IMR-90 (cell line): ENCODE data around the gene FBXL19. TPM values are rescaled to one million over a fixed set of nuclear protein-coding genes. Genes with fewer than 3 reads are reported as not detected.

Experiments used
- ATAC-seq: fragments of 200-7000 bp; cut with Tn5 transposase; 2 replicates; pipeline ENCODE4 v1.9.1; 2020; ENCODE audit warnings: low read depth, mild to moderate bottlenecking, moderate library complexity
- BruUV-seq: library from RNA; stranded (reverse); fragments of 400-500 nt; replicated peaks from 2 replicates; lab custom pipeline; 2021; lab: Mats Ljungman, UMichigan
- CTCF ChIA-PET: fragments of 300-600 bp; formaldehyde crosslinking; extraction: SDS; loops from one replicate; lab custom pipeline; 2021; ENCODE audit warnings: antibody characterized with exemption; lab: Yijun Ruan, JAX
- POLR2A ChIA-PET: fragments of 300-600 bp; sonication (Branson Sonifier 250); formaldehyde crosslinking; loops from one replicate; lab custom pipeline; 2022; ENCODE audit warnings: antibody characterized with exemption; ENCODE audit not compliant: unreplicated experiment; lab: Charles Lee
- DNase-seq: peaks from one replicate; pipeline ENCODE4 v3.0.0; 2013
- H2AFZ ChIP-seq: replicated peaks from 2 replicates; pipeline ENCODE3; 2013; ENCODE audit warnings: low read length, mild to moderate bottlenecking; ENCODE audit not compliant: poor library complexity
- H2AK5ac ChIP-seq: 2 replicates; pipeline ENCODE4 v1.6.1; 2013; ENCODE audit warnings: low read depth, low read length, inconsistent platforms
- H2AK9ac ChIP-seq: replicated peaks from 2 replicates; pipeline ENCODE3; 2013; ENCODE audit warnings: mild to moderate bottlenecking, low read depth, low read length, moderate library complexity; ENCODE audit not compliant: poor library complexity
- H2BK120ac ChIP-seq: 2 replicates; pipeline ENCODE4 v1.6.1; 2013; ENCODE audit warnings: low read depth, low read length, inconsistent platforms
- H2BK15ac ChIP-seq: 3 replicates; pipeline ENCODE4 v1.6.1; 2013; ENCODE audit warnings: low read depth, low read length, inconsistent platforms
- H2BK20ac ChIP-seq: 2 replicates; pipeline ENCODE4 v1.6.1; 2013; ENCODE audit warnings: low read depth, mild to moderate bottlenecking, inconsistent platforms, low read length, moderate library complexity
- H2BK5ac ChIP-seq: 2 replicates; pipeline ENCODE4 v1.6.1; 2013; ENCODE audit warnings: mild to moderate bottlenecking, low read depth, low read length, inconsistent platforms; ENCODE audit not compliant: poor library complexity, severe bottlenecking
- H3K14ac ChIP-seq: replicated peaks from 2 replicates; pipeline ENCODE4 v1.6.1; 2013; ENCODE audit warnings: low read depth, low read length, inconsistent platforms
- H3K18ac ChIP-seq: 2 replicates; pipeline ENCODE4 v1.6.1; 2013; ENCODE audit warnings: low read depth, low read length, control low read depth
- H3K23ac ChIP-seq: 2 replicates; pipeline ENCODE4 v1.6.1; 2013; ENCODE audit warnings: low read depth, low read length, inconsistent platforms
- H3K27ac ChIP-seq: 2 replicates; pipeline ENCODE4 v1.5.1; 2013; ENCODE audit warnings: mild to moderate bottlenecking, control low read depth, low read length; ENCODE audit not compliant: insufficient read depth
- H3K27me3 ChIP-seq: 2 replicates; pipeline ENCODE4 v1.6.1; 2013; ENCODE audit warnings: low read length; ENCODE audit not compliant: control insufficient read depth, insufficient read depth
- H3K36me3 ChIP-seq: 2 replicates; pipeline ENCODE4 v1.6.1; 2013; ENCODE audit warnings: low read length, mixed read lengths; ENCODE audit not compliant: control insufficient read depth, insufficient read depth
- H3K4ac ChIP-seq: 2 replicates; pipeline ENCODE4 v1.6.1; 2013; ENCODE audit warnings: low read depth, low read length, inconsistent platforms
- H3K4me1 ChIP-seq: 2 replicates; pipeline ENCODE4 v1.6.1; 2013; ENCODE audit warnings: low read length, mixed read lengths; ENCODE audit not compliant: control insufficient read depth, insufficient read depth
- H3K4me2 ChIP-seq: 2 replicates; pipeline ENCODE4 v1.6.1; 2013; ENCODE audit warnings: low read depth, mild to moderate bottlenecking, control low read depth, low read length, moderate library complexity
- H3K4me3 ChIP-seq: 2 replicates; pipeline ENCODE4 v1.5.1; 2013; ENCODE audit warnings: low read depth, mild to moderate bottlenecking, control low read depth, low read length, moderate library complexity; ENCODE audit not compliant: insufficient read depth
- H3K56ac ChIP-seq: 2 replicates; pipeline ENCODE4 v1.6.1; 2013; ENCODE audit warnings: low read length, inconsistent platforms; ENCODE audit not compliant: insufficient read depth; ENCODE audit errors: extremely low read depth
- H3K79me1 ChIP-seq, 2 experiments: 2 replicates each; pipeline ENCODE4 v1.6.1; 2013; ENCODE audit warnings: low read length in 2 of 2, inconsistent platforms in 1 of 2, low read depth in 1 of 2
- H3K9ac ChIP-seq: 2 replicates; pipeline ENCODE4 v1.6.1; 2013; ENCODE audit warnings: low read depth, low read length, control low read depth
- H3K9me1 ChIP-seq: 2 replicates; pipeline ENCODE4 v1.6.1; 2013; ENCODE audit warnings: low read length, inconsistent platforms; ENCODE audit not compliant: insufficient read depth
- H3K9me3 ChIP-seq: 2 replicates; pipeline ENCODE4 v1.6.1; 2013; ENCODE audit warnings: low read length; ENCODE audit not compliant: control insufficient read depth, insufficient read depth
- H4K20me1 ChIP-seq: 2 replicates; pipeline ENCODE4 v1.6.1; 2013; ENCODE audit warnings: low read length, inconsistent platforms; ENCODE audit not compliant: insufficient read depth
- H4K5ac ChIP-seq: 2 replicates; pipeline ENCODE4 v1.6.1; 2013; ENCODE audit warnings: mild to moderate bottlenecking, low read depth, low read length, control low read depth
- H4K8ac ChIP-seq, 2 experiments: 2 replicates each; pipeline ENCODE4 v1.6.1; 2013; ENCODE audit warnings: low read depth in 2 of 2, low read length in 2 of 2, control low read depth in 1 of 2, inconsistent platforms in 1 of 2
- H4K91ac ChIP-seq: 2 replicates; pipeline ENCODE4 v1.6.1; 2013; ENCODE audit warnings: low read depth, low read length, inconsistent platforms; ENCODE audit not compliant: insufficient read depth
- BHLHE40 ChIP-seq: fragments of 150-350 bp; IDR thresholded peaks from 2 replicates; pipeline ENCODE4 v1.6.1; 2016; ENCODE audit warnings: mild to moderate bottlenecking, low read depth, low read length
- CEBPB ChIP-seq: IDR thresholded peaks from 2 replicates; pipeline ENCODE4 v1.6.1; 2012; ENCODE audit warnings: low read depth, low read length, improper control_type of control experiment
- CHD1 ChIP-seq: IDR thresholded peaks from 2 replicates; pipeline ENCODE4 v1.6.1; 2012; ENCODE audit warnings: low read depth, low read length, improper control_type of control experiment
- CTCF ChIP-seq: conservative IDR thresholded peaks from 2 replicates; pipeline ENCODE4 v1.5.1; 2012; ENCODE audit warnings: mild to moderate bottlenecking, low read depth, low read length, improper control_type of control experiment
- ELK1 ChIP-seq: fragments of 150-350 bp; IDR thresholded peaks from 2 replicates; pipeline ENCODE4 v1.6.1; 2016; ENCODE audit warnings: low read depth, mild to moderate bottlenecking, low read length, moderate library complexity, borderline replicate concordance
- FOS ChIP-seq: fragments of 150-350 bp; IDR thresholded peaks from 2 replicates; pipeline ENCODE4 v1.6.1; 2016; ENCODE audit warnings: low read depth, low read length
- MAFK ChIP-seq: IDR thresholded peaks from 2 replicates; pipeline ENCODE4 v1.6.1; 2012; ENCODE audit warnings: low read depth, low read length, improper control_type of control experiment
- MXI1 ChIP-seq: IDR thresholded peaks from 2 replicates; pipeline ENCODE4 v1.6.1; 2012; ENCODE audit warnings: low read depth, mild to moderate bottlenecking, low read length, moderate library complexity, borderline replicate concordance
- NFE2L2 ChIP-seq: fragments of 150-350 bp; IDR thresholded peaks from 2 replicates; pipeline ENCODE4 v1.6.1; 2016; ENCODE audit warnings: low read depth, mild to moderate bottlenecking, low read length
- POLR2A ChIP-seq: IDR thresholded peaks from 2 replicates; pipeline ENCODE4 v1.6.1; 2012; ENCODE audit warnings: mild to moderate bottlenecking, low read depth, low read length
- RAD21 ChIP-seq: IDR thresholded peaks from 2 replicates; pipeline ENCODE4 v1.6.1; 2012; ENCODE audit warnings: low read length, improper control_type of control experiment
- RCOR1 ChIP-seq: IDR thresholded peaks from 2 replicates; pipeline ENCODE4 v1.6.1; 2012; ENCODE audit warnings: mild to moderate bottlenecking, low read length, improper control_type of control experiment; ENCODE audit not compliant: insufficient replicate concordance
- USF2 ChIP-seq: fragments of 150-350 bp; IDR thresholded peaks from 2 replicates; pipeline ENCODE4 v1.6.1; 2017; ENCODE audit warnings: mild to moderate bottlenecking, antibody characterized with exemption, low read length, low read depth
- WGBS, 2 experiments: methylation state at CpG; one replicate each; pipeline versions ENCODE4 v1.1.5 to v1.1.7; 2013; ENCODE audit warnings: missing lambda C conversion rate in 2 of 2; ENCODE audit not compliant: insufficient read length in 1 of 2; ENCODE audit errors: extremely low coverage in 2 of 2; 5-methylcytosine and 5-hydroxymethylcytosine counted together
- dilution Hi-C: fragments of 300-500 bp; cut with HindIII; formaldehyde crosslinking; loops from one replicate; pipeline ENCODE4 v1.14.3; 2018; ENCODE audit warnings: low sequenced_read_pairs; ENCODE audit not compliant: unreplicated experiment
- in situ Hi-C: fragments of 300-500 bp; cut with MboI; formaldehyde crosslinking; loops from 3 replicates; pipeline ENCODE4 v1.14.3; 2019; ENCODE audit warnings: low sequenced_read_pairs, inconsistent platforms, mixed read lengths
- intact Hi-C: fragments of 100-400 bp; cut with micrococcal nuclease; formaldehyde crosslinking; loops from 2 replicates; pipeline ENCODE4 v1.10.0; 2022
- polyA plus RNA-seq, 3 experiments: library from polyadenylated mRNA; depleted of rRNA; stranded (reverse); fragments of >200 nt; gene quantifications; 2 replicates each; pipeline ENCODE4 v1.2.3, GENCODE V29; 2012; ENCODE audit warnings: low replicate concordance in 1 of 3
- total RNA-seq: library from RNA; depleted of rRNA; stranded (reverse); fragments of >200 nt; gene quantifications from 2 replicates; pipeline ENCODE4 v1.2.3, GENCODE V29; 2012

The FBXL19 gene
- total and polyA plus RNA-seq, 2 of the 4 experiments (the other 2 are of a cell fraction) = 5.0 to 13.8 TPM

- no peak for ATAC-seq
- WGBS, 2 experiments = 100% methylated on average over 2 of the region's 4 CpGs; no CpG with 5 or more reads in 1 of the 2 experiments
- H3K56ac ChIP-seq = no peak overlapping the region
Observed at GRCh38 chr16:30976486-30976885, 53.1 kb downstream of the FBXL19 start.

More at GRCh38 chr16:30976486-30976885, 53.1 kb downstream of the FBXL19 start:
- TF ChIP-seq NFE2L2 (no peak), FOS (no peak), POLR2A (no peak), RAD21 (no peak), CTCF (no peak), MXI1 (no peak), CHD1 (no peak), RCOR1 (no peak), CEBPB (no peak), MAFK (no peak), BHLHE40 (no peak), ELK1 (no peak), USF2 (no peak)
- H4K8ac ChIP-seq = no peak overlapping the region
- no peak overlapping the region for H4K91ac ChIP-seq
- H3K18ac ChIP-seq = no peak overlapping the region
- ChIA-PET POLR2A (no interaction called here), CTCF (no interaction called here)
- in situ Hi-C loops = loop anchor here (25.0 kb wide), 1 partner anchor 736 kb away; a partner anchor contains a TSS
- H3K14ac ChIP-seq = no peak overlapping the region
- no peak overlapping the region for H3K9ac ChIP-seq
- H3K23ac ChIP-seq = no peak overlapping the region
- H2AK9ac ChIP-seq = no peak overlapping the region
- no peak for DNase-seq
- H2AK5ac ChIP-seq = no peak overlapping the region
- dilution Hi-C loops = no loop called here
- no peaks in the 10 kb centered on the region for H3K9me1 ChIP-seq
- H2AFZ ChIP-seq = no peak overlapping the region
- H3K27ac ChIP-seq = no peak overlapping the region
- no peaks in the 10 kb centered on the region for H3K9me3 ChIP-seq
- no peak overlapping the region for H3K4me3 ChIP-seq
- no peak overlapping the region for H3K4ac ChIP-seq
- H4K5ac ChIP-seq = no peak overlapping the region
- peaks cover 8 to 19% of the 10 kb centered on the region in 2 experiments; a peak in 3 of 4 replicates for H3K79me1 ChIP-seq
- H3K36me3 ChIP-seq = peaks cover 71% of the 10 kb centered on the region
- peaks cover 2% of the 10 kb centered on the region; the same call in 1 of the 2 replicates for H3K4me1 ChIP-seq
- H2BK20ac ChIP-seq = no peak overlapping the region
- no peaks in the 10 kb centered on the region; the same call in none of the 2 replicates for H4K20me1 ChIP-seq
- intact Hi-C loops = no loop called here
- H2BK5ac ChIP-seq = no peak overlapping the region
- no peak overlapping the region for H2BK15ac ChIP-seq
- H3K27me3 ChIP-seq = no peaks in the 10 kb centered on the region
- H2BK120ac ChIP-seq = no peak overlapping the region
- H3K4me2 ChIP-seq = no peak overlapping the region
- no TSS peak for BruUV-seq
